Ascending aorta (tissue), 2 donors: ENCODE data around the gene FANCC. TPM values are rescaled to one million over a fixed set of nuclear protein-coding genes. Genes with fewer than 3 reads are reported as not detected.

ENCODE experiments used
- DNase-seq, 2 donors: peaks; one replicate each; pipeline ENCODE4 v3.0.0-alpha.2; 2019; ENCODE audit warnings: low spot score in 2 of 2
- H3K27ac ChIP-seq, 2 donors: fragments of 200-600 bp; sonication (generic); one replicate each; pipeline ENCODE4 v1.5.1; 2016 to 2017; ENCODE audit warnings: mild to moderate bottlenecking in 1 of 2
- H3K27me3 ChIP-seq: fragments of 200-600 bp; sonication (generic); one replicate; pipeline ENCODE4 v1.5.1; 2017
- H3K36me3 ChIP-seq, 2 donors: fragments of 200-600 bp; sonication (generic); one replicate each; pipeline ENCODE4 v1.5.1; 2016
- H3K4me1 ChIP-seq, 2 donors: fragments of 200-600 bp; sonication (generic); one replicate each; pipeline ENCODE4 v1.5.1; 2016 to 2017; ENCODE audit warnings: mild to moderate bottlenecking in 1 of 2
- H3K4me3 ChIP-seq, 2 donors: fragments of 200-600 bp; sonication (generic); one replicate each; pipeline ENCODE4 v1.5.1; 2016 to 2017; ENCODE audit warnings: mild to moderate bottlenecking in 1 of 2
- H3K9me3 ChIP-seq, 2 donors: fragments of 200-600 bp; sonication (generic); one replicate each; pipeline ENCODE4 v1.5.1; 2016
- CTCF ChIP-seq, 3 experiments: fragments of 200-600 bp in 2 of 3; fragments of 450-650 bp in 1 of 3; sonication (generic) in 2 of 3; IDR thresholded peaks; one replicate each; pipeline ENCODE4 v1.5.1; 2016 to 2019; ENCODE audit warnings: antibody characterized with exemption in 3 of 3, mild to moderate bottlenecking in 1 of 3, moderate library complexity in 1 of 3
- intact Hi-C: fragments of 100-400 bp; cut with DNase I; formaldehyde crosslinking; loops from one replicate; pipeline ENCODE4 v1.15.1; 2023
- total RNA-seq: library from RNA; depleted of rRNA; stranded (reverse); fragments of >200 nt; gene quantifications from one replicate; pipeline ENCODE4 v1.1.0, GENCODE V29; 2016

The FANCC gene
- total RNA-seq, 1 donor from 2014 or later, result 0.64 TPM

- H3K4me3 ChIP-seq, result no peak overlapping the region
- no peak for DNase-seq
- no peaks in the 10 kb centered on the region for H3K27me3 ChIP-seq
- H3K27ac ChIP-seq, result peak overlapping the region; percentile 84 to 95
- no peaks in the 10 kb centered on the region for H3K9me3 ChIP-seq
- intact Hi-C loops, result no loop called here
- no peak for TF ChIP-seq CTCF (IDR thresholded peaks at IDR 0.05)
- peaks cover 30 to 52% of the 10 kb centered on the region in 2 donors for H3K36me3 ChIP-seq
- peaks cover 25 to 57% of the 10 kb centered on the region in 2 donors for H3K4me1 ChIP-seq
Measured at GRCh38 chr9:95108777-95109176, 208.7 kb downstream of the FANCC start.

- intact Hi-C loops, result no loop called here
- peaks cover 32 to 65% of the 10 kb centered on the region in 2 donors for H3K4me1 ChIP-seq
- H3K4me3 ChIP-seq, result no peak overlapping the region
- peaks cover 28 to 46% of the 10 kb centered on the region in 2 donors for H3K36me3 ChIP-seq
- no peaks in the 10 kb centered on the region for H3K27me3 ChIP-seq
- TF ChIP-seq CTCF (IDR thresholded peaks at IDR 0.05), result no peak
- no peaks in the 10 kb centered on the region for H3K9me3 ChIP-seq
- peak overlapping the region; percentile 84 to 95 for H3K27ac ChIP-seq
- no peak for DNase-seq
Measured at GRCh38 chr9:95107976-95108375, 209.5 kb downstream of the FANCC start.

GRCh38 chr9:95107001-95107749 is 210.3 kb downstream of the FANCC start:
- peaks cover 40 to 73% of the 10 kb centered on the region in 2 donors for H3K4me1 ChIP-seq
- DNase-seq, result peak in 1 of 2 donors; percentile 90
- TF ChIP-seq CTCF (IDR thresholded peaks at IDR 0.05), result no peak

GRCh38 chr9:95105519-95106287 is 211.8 kb downstream of the FANCC start:
- Histone ChIP-seq H3K4me3 (no peak overlapping the region), H3K27me3 (no peaks in the 10 kb centered on the region), H3K9me3 (no peaks in the 10 kb centered on the region), H3K36me3 (peaks cover 6 to 29% of the 10 kb centered on the region in 2 donors), H3K4me1 (peaks cover 42 to 88% of the 10 kb centered on the region in 2 donors), H3K27ac (peak overlapping the region; percentile 84 to 95)
- no peak for DNase-seq
- intact Hi-C loops, result loop anchor here (2.0 kb wide), 1 partner anchor 15 kb away; no protein-coding TSS in a partner anchor
- TF ChIP-seq CTCF (IDR thresholded peaks at IDR 0.05), result no peak

More at GRCh38 chr9:95107001-95107749, 210.3 kb downstream of the FANCC start:
- H3K27ac ChIP-seq, result peak overlapping the region; percentile 84 to 95
- peaks cover 20 to 38% of the 10 kb centered on the region in 2 donors for H3K36me3 ChIP-seq
- intact Hi-C loops, result no loop called here
- H3K9me3 ChIP-seq, result no peaks in the 10 kb centered on the region
- no peaks in the 10 kb centered on the region for H3K27me3 ChIP-seq
- H3K4me3 ChIP-seq, result peak overlapping the region in 1 of 2 donors; percentile 26

- Histone ChIP-seq H3K36me3 (peaks cover 6 to 26% of the 10 kb centered on the region in 2 donors), H3K4me3 (no peak overlapping the region), H3K4me1 (peaks cover 43 to 87% of the 10 kb centered on the region in 2 donors), H3K27me3 (no peaks in the 10 kb centered on the region), H3K9me3 (no peaks in the 10 kb centered on the region), H3K27ac (peak overlapping the region; percentile 84 to 95)
- TF ChIP-seq CTCF (IDR thresholded peaks at IDR 0.05), result no peak
- no peak for DNase-seq
- intact Hi-C loops, result loop anchor here (2.0 kb wide), 1 partner anchor 16 kb away; no protein-coding TSS in a partner anchor
Measured at GRCh38 chr9:95104980-95105379, 212.5 kb downstream of the FANCC start.
